Measurements from ENCODE around the gene DHCR7.
A peak's percentile ranks its signal among the peaks of the same experiment; 100 is the strongest.

The DHCR7 gene

GRCh38 chr11:71448257-71449171 lies at the start of gene DHCR7:
Gene DHCR7 (minus strand): TSS chr11:71448393. CDS start chr11:71444952, 3,441 bp downstream.
- peak; percentile 84 for DNase-seq (ENCODE audit: low read depth, low spot score)

GRCh38 chr11:71496421-71496820 lies 48.2 kb upstream of the DHCR7 start:
- no peak for DNase-seq (ENCODE audit: low read depth, low spot score)

- DNase-seq (ENCODE audit: low read depth, low spot score): no peak
Observed at GRCh38 chr11:71495286-71496230, 47.4 kb upstream of the DHCR7 start.

DNA sequence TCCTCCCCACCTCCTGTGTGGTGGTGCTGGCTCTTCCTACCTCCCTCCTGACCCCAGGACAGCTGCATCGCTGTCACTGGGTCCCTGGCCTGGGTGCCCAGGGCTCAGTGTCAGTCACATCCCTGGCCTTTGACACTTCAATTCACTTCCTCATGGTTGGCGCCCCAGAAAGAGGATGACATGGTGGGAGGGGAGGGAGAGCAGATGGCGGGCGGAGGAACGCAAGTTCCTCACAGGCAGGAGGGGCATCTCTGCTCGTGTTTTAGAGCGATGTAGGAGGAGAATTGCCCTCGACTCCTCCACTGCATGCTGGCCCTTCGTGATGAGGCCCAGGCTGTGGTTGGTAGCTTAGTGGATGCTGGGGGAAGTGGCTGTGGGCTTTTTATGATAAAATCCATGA lies 43.7 kb upstream of the DHCR7 start:
- no peak for DNase-seq (ENCODE audit: low read depth, low spot score)

DNA sequence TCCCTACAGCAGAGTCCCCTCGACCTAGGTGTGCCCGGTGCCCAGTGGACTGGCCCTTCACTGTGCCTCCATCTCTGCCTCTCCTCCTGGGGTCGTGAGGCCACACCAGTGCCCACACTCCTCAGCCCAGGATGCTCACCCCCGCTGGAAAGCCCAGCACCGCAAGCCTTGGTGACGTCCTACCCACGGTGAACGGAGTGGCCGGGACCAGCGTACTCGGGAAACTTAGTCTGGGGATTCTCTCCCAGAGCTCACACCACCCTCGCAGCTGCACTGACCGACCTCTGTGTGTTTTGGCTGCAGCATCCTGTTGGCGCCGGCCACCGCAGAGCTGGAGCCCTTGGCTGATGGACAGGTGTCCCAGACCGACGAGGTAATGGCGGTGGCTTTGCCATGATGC lies 43.3 kb upstream of the DHCR7 start:
- DNase-seq (ENCODE audit: low read depth, low spot score): no peak

GRCh38 chr11:71490731-71491390 lies 42.7 kb upstream of the DHCR7 start:
- DNase-seq (ENCODE audit: low read depth, low spot score): no peak

DNA sequence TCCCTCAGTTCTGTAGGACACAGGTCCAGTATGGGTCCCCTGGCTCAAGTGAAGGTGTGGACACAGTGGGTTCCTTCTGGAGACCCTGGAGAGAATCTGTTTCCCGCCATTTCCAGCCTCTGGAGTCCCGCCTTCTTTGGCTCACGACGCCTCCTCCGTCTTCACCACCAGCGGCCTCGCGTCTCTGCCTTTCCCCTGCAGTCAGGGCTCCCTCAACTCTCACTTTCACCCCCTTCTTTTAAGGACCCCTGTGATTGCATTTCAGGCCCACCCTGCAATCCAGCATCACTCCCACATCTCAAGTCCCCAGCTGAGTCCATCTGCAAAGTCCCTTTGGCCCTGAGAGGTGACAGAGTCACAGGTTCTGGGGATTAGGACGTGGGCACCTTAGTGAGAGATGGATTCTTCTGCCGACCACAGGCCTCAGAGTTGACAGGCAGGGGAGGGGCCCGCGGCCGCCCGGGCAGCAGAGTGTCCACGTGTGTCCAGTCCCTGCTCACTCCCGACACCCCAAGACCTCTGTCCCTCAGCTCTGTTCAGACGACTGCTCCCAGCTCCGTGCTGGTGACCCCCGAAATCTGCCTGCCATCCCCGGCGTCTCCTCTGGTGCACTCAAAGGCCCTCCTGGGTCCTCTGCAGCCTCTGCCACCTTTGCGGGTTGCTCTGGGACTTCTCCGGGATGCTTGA lies 42.0 kb upstream of the DHCR7 start:
- DNase-seq (ENCODE audit: low read depth, low spot score): no peak

- DNase-seq (ENCODE audit: low read depth, low spot score): peak; percentile 2
Observed at GRCh38 chr11:71489311-71490043, 41.3 kb upstream of the DHCR7 start.

DNA sequence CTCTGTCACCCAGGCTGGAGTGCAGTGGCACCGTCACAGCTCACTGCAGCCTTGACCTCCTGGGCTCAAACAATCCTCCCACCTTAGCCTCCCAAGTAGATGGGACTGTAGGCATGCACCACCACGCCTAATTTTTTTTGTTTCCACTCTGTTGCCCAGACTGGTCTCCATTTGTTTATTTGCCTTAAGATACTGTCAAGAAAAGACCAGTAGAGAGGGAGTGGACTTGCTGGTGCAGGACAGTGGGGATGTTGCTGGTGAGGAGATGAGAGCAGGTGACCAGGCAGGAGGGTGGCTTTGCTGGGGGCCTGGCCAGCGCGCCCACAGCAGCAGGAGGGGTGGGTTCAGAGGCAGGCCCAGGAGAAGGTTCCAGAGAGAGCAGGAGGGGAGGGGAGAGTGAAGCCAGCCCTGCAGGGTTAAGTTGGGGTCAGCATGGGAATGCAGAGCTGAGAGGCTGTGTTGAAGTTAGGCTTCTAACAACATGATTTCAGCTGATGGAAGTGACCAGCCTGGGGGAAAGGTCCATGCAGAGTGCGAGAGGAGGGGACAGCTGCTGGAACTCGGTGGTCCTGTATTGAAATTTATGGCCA lies 40.6 kb upstream of the DHCR7 start:
- DNase-seq (ENCODE audit: low read depth, low spot score): no peak

DNA sequence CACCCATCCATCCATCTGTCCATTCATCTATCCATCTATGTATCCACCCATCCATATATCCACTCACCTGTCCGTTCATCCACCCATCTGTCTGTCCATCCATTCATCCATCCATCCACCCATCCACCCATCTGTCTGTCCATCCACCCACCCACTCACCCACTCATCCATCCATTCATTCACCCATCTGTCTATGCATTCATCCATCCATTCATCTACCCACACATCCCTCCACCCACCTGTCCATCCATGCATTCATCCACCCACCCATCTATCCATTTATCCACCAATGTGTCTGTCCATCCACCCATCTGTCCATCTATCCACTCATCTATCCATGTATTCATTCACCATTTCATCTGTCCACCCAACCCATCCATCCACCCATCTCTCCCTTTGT lies 38.1 kb upstream of the DHCR7 start:
- DNase-seq (ENCODE audit: low read depth, low spot score): no peak

DNA sequence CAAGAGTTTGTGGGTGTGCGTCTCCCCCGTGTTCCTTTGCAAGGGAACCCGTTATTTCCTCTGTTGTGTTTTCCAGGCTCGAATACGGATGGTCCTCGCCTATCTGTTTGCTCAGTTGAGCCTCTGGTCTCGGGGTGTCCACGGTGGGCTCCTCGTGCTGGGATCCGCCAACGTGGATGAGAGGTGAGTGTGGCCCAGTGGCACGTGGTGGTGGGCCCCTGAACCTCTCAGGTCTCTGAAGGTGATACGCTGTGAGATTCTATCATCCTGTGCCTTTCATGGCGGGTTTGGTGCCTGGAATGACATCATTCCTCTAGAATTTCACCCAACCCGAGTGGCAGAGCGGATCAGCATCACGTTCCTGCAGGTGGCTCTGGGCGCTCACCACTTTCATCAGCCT lies 37.3 kb upstream of the DHCR7 start:
- DNase-seq (ENCODE audit: low read depth, low spot score): no peak

GRCh38 chr11:71485063-71485399 lies 36.8 kb upstream of the DHCR7 start:
- no peak for DNase-seq (ENCODE audit: low read depth, low spot score)

- no peak for DNase-seq (ENCODE audit: low read depth, low spot score)
Observed at GRCh38 chr11:71484248-71485062, 36.3 kb upstream of the DHCR7 start.

GRCh38 chr11:71483692-71484091 lies 35.5 kb upstream of the DHCR7 start:
- DNase-seq (ENCODE audit: low read depth, low spot score): no peak

GRCh38 chr11:71482746-71483364 lies 34.7 kb upstream of the DHCR7 start:
- DNase-seq (ENCODE audit: low read depth, low spot score): no peak

DNA sequence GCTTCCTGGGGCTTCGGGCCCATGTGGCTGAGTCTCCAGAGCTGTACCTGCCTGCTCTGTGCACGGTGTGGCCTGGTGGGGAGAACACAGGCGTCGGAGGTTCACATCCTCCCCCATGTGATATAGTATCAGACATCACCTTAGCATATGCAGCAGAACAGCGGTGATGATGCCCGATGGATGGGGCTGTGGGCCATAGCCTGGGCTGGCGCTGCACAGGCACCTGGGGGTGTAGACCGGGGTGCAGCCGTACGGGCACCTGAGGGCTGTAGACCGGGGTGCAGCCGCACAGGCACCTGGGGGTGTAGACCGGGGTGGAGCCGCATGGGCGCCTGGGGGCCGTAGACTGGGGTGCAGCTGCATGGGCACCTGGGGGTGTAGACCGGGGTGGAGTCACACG lies 34.0 kb upstream of the DHCR7 start:
- DNase-seq (ENCODE audit: low read depth, low spot score): no peak

DNA sequence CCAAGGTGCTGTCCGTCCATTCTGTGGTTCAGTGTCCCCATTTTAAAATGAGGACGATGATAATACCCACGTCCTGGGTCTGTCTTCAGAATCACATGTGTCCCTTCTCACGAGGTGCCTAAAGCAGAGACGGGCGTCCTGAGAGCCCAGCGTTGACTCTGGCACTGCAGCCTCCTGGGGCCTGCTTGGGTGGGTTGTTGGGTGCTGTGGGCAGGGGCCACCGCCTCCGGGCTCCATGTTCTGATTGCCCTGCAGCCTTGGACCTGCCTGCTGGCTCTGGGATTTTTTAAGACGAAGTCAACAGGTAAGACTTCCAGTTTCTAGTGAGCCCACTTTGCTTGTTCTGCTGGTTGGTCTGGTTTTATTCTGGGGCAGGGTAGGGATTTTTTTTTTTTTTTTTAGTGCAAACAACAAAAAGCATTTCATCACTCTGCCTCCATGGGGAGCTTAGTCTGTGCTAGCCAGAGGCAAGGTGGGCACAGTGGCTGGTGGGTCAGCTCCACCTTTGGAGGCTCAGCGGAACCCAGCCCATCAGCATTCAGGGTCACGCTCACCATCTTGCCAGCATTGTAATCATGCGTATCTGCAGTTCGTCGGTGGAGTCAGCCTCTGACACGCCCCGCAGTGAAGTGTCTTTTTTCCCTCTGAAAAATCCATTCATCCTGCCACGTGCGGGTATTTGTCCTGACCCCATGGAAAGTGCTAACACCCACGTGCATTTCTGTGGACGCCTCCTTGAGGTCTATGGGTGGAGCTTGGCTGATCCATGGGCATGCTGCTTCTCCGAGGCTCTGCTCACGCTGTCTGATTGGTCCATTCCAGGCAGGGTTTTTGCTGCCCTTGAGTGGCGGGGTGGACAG lies 33.1 kb upstream of the DHCR7 start:
- DNase-seq (ENCODE audit: low read depth, low spot score): no peak

DNA sequence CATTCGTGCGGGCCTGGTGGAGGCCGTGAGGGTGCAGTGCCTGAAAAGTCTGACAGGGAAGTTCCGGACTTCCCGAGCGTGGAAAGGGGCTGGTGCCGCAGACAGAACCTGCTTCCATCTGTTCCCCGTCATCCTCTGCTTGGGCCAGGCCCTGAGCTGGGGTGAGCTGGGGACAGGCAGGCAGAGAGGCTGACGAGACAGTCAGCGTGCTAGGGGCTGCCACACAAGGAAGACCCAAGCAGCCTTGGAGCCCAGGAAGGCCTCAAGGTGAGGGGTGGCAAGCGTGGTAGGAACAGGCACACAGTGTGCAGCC lies 30.3 kb upstream of the DHCR7 start:
- DNase-seq (ENCODE audit: low read depth, low spot score): no peak

All from activated CD4-positive, CD25-positive, alpha-beta regulatory T cell treated with anti-CD3 and anti-CD28 coated beads, Interleukin-2, amount 50 U/mL, for 16 hours (primary cell).